ENCODE results near the gene ZNF436. TPM values are rescaled to one million over a fixed set of nuclear protein-coding genes. Genes with fewer than 3 reads are reported as not detected.
"Not testable (repeated sequence)": the region's sequence is repeated elsewhere in the genome, so short reads cannot be mapped to it uniquely, and the experiment has no call there.

ZNF436 gene
- total RNA-seq, 1 donor = 4.5 TPM

DNA sequence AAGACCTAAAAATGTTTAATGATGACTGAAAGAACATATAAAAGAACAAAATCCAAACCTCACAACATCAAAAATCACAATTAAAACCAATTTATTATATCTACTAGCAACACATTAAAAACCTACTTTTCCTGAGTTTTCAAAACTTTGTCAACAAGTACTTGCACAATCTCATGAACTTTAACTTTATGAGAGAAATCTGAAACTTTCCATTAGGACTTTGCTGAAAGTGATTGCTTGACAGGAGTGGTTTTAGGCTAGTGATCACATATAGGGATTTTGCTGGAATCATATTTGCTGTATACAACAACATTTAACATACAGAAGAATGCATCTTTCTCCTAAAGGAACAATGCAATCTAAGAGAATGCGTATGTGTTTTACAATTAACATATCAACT is 38.8 kb downstream of the ZNF436 start:
- H3K4me1 ChIP-seq (ENCODE audit: insufficient read depth, low read length) = no peaks in the 10 kb centered on the region
- H3K9me3 ChIP-seq (ENCODE audit: low read depth, low read length) = no peaks in the 10 kb centered on the region
- no peaks in the 10 kb centered on the region for H3K27me3 ChIP-seq (ENCODE audit: insufficient read depth, low read length)
- H3K4me3 ChIP-seq (ENCODE audit: low read length) = no peak overlapping the region

DNA sequence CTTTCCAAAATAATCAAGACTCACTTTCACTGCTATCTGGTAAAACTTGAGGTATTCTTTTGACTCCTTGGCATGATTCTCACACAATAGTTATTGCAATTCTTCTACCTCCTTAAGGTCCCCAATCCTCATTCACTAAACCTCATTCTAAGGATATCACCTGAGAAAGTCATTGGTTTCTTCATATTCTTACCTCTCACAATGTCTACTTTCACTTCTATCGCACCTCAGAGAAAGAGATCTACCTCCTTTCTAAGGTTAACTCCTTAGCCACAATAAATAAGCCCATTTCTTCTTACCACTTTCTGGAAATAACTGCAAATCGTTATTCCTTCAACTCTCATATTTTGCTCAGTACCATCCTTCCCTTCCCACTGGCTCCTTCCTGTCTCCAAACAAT is 44.2 kb downstream of the ZNF436 start:
- no peaks in the 10 kb centered on the region for H3K9me3 ChIP-seq (ENCODE audit: low read depth, low read length)
- no peaks in the 10 kb centered on the region for H3K4me1 ChIP-seq (ENCODE audit: insufficient read depth, low read length)
- no peak overlapping the region for H3K4me3 ChIP-seq (ENCODE audit: low read length)
- no peaks in the 10 kb centered on the region for H3K27me3 ChIP-seq (ENCODE audit: insufficient read depth, low read length)

DNA sequence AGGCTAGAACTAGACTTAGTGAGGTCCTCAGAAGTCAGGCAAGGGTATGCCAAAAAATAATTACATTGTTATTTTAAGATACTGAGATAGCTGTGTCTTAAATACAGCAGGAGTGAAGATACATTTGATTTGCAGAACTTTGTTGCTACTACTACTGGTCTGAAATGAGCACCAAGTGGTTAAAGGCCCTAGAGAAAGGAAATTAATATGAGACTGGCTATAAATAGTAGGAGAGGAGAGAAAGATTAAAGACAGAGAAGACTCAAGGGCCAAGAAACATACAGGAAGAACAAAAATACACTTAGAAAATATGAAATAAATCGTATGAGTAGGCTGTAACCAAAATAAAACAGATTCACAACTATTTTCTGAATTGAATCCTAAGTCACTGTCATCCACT is 46.9 kb downstream of the ZNF436 start:
- H3K4me1 ChIP-seq (ENCODE audit: insufficient read depth, low read length) = no peaks in the 10 kb centered on the region
- H3K9me3 ChIP-seq (ENCODE audit: low read depth, low read length) = no peaks in the 10 kb centered on the region
- no peak overlapping the region for H3K4me3 ChIP-seq (ENCODE audit: low read length)
- H3K27me3 ChIP-seq (ENCODE audit: insufficient read depth, low read length) = no peaks in the 10 kb centered on the region

DNA sequence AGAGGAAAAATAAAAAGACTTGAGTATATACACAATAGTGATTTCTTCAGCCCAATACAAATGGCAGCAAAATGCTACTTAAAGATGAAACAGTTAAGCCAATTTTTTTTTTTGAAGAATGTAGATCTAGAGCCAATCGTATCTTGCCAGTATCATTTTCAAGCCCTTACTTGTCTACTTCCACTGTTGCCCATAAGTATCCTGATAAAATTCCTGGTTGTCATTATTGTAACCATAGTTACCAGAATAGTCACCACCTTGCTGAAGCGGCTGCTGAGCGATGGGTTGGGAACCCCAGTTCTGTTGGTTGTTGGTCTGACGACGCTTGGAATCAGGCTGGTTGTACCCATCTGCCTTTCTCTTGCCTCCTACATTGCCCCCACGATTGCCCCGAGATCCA is 59.4 kb downstream of the ZNF436 start:
- not testable (repeated sequence) for H3K27me3 ChIP-seq (ENCODE audit: insufficient read depth, low read length); H3K4me1 ChIP-seq (ENCODE audit: insufficient read depth, low read length); H3K4me3 ChIP-seq (ENCODE audit: low read length); H3K9me3 ChIP-seq (ENCODE audit: low read depth, low read length)

Other genes starting within 250 kb of the ZNF436 start
- 20.1 TPM for gene LUZP1, start 201.0 kb downstream of the ZNF436 start, total RNA-seq
- not detected for gene HTR1D, start 152.3 kb downstream of the ZNF436 start, total RNA-seq
- gene HNRNPR, start 25.6 kb downstream of the ZNF436 start, total RNA-seq = 81.9 TPM
- 19.2 TPM for gene TCEA3, start 54.9 kb upstream of the ZNF436 start, total RNA-seq
- 0.42 TPM for gene ASAP3, start 114.3 kb upstream of the ZNF436 start, total RNA-seq
- 2.7 TPM for gene E2F2, start 161.4 kb upstream of the ZNF436 start, total RNA-seq
- gene ID3, start 189.7 kb upstream of the ZNF436 start, total RNA-seq = 47.3 TPM